Karpas-422 (cell line): ENCODE measurements around the gene RNF20. TPM values are rescaled to one million over a fixed set of nuclear protein-coding genes. Genes with fewer than 3 reads are reported as not detected.
A peak's percentile ranks its signal among the peaks of the same experiment; 100 is the strongest.
"Not testable (repeated sequence)": the region's sequence is repeated elsewhere in the genome, so short reads cannot be mapped to it uniquely, and the experiment has no call there.

Experiments used
- DNase-seq: peaks from one replicate; pipeline ENCODE4 v3.0.0-alpha.2; 2015
- H2AFZ ChIP-seq: fragments of 200-600 bp; sonication (generic); 2 replicates; pipeline ENCODE4 v1.6.1; 2014; ENCODE audit warnings: antibody characterized with exemption, low read length, mixed read lengths
- H3K27ac ChIP-seq: fragments of 200-600 bp; sonication (generic); 2 replicates; pipeline ENCODE4 v1.5.1; 2014; ENCODE audit warnings: mild to moderate bottlenecking, low read length, moderate library complexity
- H3K27me3 ChIP-seq: fragments of 200-600 bp; sonication (generic); 2 replicates; pipeline ENCODE4 v1.6.1; 2014; ENCODE audit warnings: low read length, mixed read lengths
- H3K36me3 ChIP-seq: fragments of 200-600 bp; sonication (generic); 2 replicates; pipeline ENCODE4 v1.6.1; 2014; ENCODE audit warnings: low read length, mixed read lengths; ENCODE audit not compliant: insufficient read depth
- H3K4me1 ChIP-seq: fragments of 200-600 bp; sonication (generic); 2 replicates; pipeline ENCODE4 v1.6.1; 2014; ENCODE audit warnings: mild to moderate bottlenecking, low read length, mixed read lengths
- H3K4me2 ChIP-seq: fragments of 200-600 bp; sonication (generic); 2 replicates; pipeline ENCODE4 v1.6.1; 2014; ENCODE audit warnings: low read length, low read depth, mild to moderate bottlenecking; ENCODE audit not compliant: poor library complexity, severe bottlenecking
- H3K4me3 ChIP-seq: fragments of 200-600 bp; sonication (generic); 2 replicates; pipeline ENCODE4 v1.5.1; 2014; ENCODE audit warnings: mild to moderate bottlenecking, antibody characterized with exemption, low read length, mixed read lengths
- H3K79me2 ChIP-seq: fragments of 200-600 bp; sonication (generic); 2 replicates; pipeline ENCODE4 v1.6.1; 2014; ENCODE audit warnings: mild to moderate bottlenecking, low read length, mixed read lengths
- H3K9ac ChIP-seq: fragments of 200-600 bp; sonication (generic); 2 replicates; pipeline ENCODE4 v1.6.0; 2014; ENCODE audit warnings: low read length
- H3K9me2 ChIP-seq: fragments of 200-600 bp; sonication (generic), shearing (Covaris generic); replicated peaks from 2 replicates; pipeline ENCODE4 v1.6.0; 2014; ENCODE audit warnings: mild to moderate bottlenecking, low read length, moderate library complexity; ENCODE audit not compliant: insufficient read depth
- H3K9me3 ChIP-seq: fragments of 300-700, 200-600 bp; sonication (generic); 2 replicates; pipeline ENCODE4 v1.6.1; 2014; ENCODE audit warnings: low read length, mixed read lengths
- H4K20me1 ChIP-seq: fragments of 200-600 bp; sonication (generic); 2 replicates; pipeline ENCODE4 v1.6.1; 2014; ENCODE audit warnings: mild to moderate bottlenecking, antibody characterized with exemption, low read length, low read depth; ENCODE audit not compliant: insufficient read depth
- total RNA-seq: library from RNA; depleted of rRNA; stranded (reverse); fragments of >200 nt; shearing (Covaris generic); gene quantifications from 2 replicates; pipeline ENCODE4 v1.2.3, GENCODE V29; 2014; ENCODE audit warnings: low replicate concordance

Gene RNF20
- total RNA-seq, 1 experiment from 2014 or later = 12.0 TPM

DNA sequence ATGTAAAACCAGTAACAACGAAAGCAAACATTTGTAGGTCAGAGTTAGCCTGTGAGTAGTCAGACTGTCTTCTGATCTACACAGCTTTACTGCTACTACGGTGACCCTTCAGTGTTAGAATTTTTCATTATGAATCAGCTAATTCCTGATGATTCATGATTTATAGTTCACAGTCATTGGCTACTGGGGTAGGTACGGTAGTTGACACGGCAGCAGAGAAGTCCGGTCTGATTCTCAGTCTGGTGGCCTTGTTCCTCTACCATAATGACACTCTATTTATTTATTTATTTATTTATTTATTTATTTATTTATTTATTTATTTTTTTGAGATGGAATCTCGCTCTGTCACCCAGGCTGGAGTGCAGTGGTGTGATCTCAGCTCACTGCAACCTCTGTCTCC is 56.4 kb downstream of the RNF20 start:
- not testable (repeated sequence) for H3K4me3 ChIP-seq, H3K4me1 ChIP-seq, H3K79me2 ChIP-seq, H3K27me3 ChIP-seq, H3K4me2 ChIP-seq, H4K20me1 ChIP-seq, H3K9ac ChIP-seq, H3K9me2 ChIP-seq, H2AFZ ChIP-seq, DNase-seq, H3K36me3 ChIP-seq, H3K9me3 ChIP-seq, H3K27ac ChIP-seq

DNA sequence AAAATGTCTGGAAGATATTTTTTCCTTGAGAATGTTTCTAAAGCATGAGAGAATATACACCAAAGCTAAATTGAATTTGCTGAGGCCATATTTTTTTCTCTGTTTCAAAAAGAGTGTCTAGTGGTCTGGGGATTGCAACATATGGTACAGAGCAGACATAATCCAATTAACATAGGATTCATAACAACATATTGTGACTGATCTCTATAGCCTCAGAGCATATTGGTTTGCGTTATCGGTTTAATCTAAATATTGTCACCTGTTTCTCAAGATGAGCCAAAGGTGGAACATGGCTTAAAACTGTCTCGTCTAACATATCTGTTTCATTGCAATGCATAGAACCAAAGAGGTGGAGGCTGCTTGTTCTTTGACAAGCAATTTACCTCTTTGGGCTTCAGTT is 57.2 kb downstream of the RNF20 start:
- Histone ChIP-seq H4K20me1 (no peaks in the 10 kb centered on the region), H3K4me3 (no peak overlapping the region), H3K27ac (no peak overlapping the region), H3K27me3 (no peaks in the 10 kb centered on the region), H3K9me2 (no peaks in the 10 kb centered on the region), H3K9me3 (no peaks in the 10 kb centered on the region), H3K79me2 (no peaks in the 10 kb centered on the region), H3K9ac (no peak overlapping the region), H3K4me2 (no peak overlapping the region), H3K36me3 (no peaks in the 10 kb centered on the region), H3K4me1 (no peaks in the 10 kb centered on the region), H2AFZ (no peak overlapping the region)
- no peak for DNase-seq

DNA sequence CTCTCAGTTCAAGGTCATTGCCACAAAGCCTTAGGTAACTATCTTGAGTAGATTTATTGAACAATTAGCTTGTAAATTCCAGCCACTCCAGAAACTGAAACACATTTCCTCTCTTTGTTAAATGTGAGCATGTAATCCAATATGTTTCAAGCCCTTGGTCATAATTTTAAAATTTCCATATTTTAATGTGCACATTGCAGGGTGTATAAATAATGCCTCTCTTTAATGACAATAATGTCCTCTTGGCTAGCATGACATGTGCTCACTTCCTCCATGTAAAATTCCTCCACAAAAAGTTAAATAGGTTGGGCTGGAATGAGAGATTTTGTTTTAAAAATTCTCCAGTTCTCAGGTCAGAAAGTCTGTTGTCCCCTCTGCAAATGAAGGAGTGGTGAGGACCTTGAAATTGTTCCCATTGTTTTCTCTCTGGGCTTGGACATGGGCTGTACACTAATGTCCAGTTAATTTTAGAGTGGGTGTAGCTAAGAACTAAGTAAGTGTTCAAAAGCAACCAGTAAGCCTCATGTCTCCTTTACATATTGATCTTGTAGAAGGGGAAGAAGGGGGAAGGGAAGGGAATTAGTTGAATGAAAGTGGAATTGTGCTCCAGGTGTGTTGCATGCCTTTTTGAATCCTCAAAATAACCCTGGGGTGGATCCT is 58.3 kb downstream of the RNF20 start:
- Histone ChIP-seq H3K4me1 (no peaks in the 10 kb centered on the region), H3K36me3 (no peaks in the 10 kb centered on the region), H3K9me3 (no peaks in the 10 kb centered on the region), H3K27ac (no peak overlapping the region), H3K9ac (no peak overlapping the region), H3K4me3 (no peak overlapping the region), H4K20me1 (no peaks in the 10 kb centered on the region), H3K79me2 (no peaks in the 10 kb centered on the region), H3K9me2 (no peaks in the 10 kb centered on the region), H2AFZ (no peak overlapping the region), H3K4me2 (no peak overlapping the region), H3K27me3 (no peaks in the 10 kb centered on the region)
- no peak for DNase-seq

DNA sequence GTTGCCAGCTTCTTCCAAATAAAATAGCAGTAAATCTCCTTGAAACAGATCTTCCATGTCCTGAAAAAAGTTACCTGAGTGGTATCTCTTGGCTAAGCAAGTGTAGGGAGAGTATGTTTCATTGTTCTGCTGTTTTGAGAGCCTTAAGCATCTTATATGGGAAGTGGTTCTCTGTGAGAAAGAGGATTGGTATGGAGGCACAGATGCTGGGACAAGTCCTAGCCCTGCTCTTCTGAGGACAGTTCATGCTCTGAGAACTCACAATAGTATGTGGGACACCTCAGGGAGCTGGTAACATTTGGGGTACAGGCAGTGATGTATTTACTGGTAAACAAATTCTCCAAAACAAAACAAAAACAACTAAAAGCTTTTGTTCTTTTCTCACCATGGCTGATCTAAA is 59.1 kb downstream of the RNF20 start:
- Histone ChIP-seq H3K79me2 (no peaks in the 10 kb centered on the region), H3K27ac (no peak overlapping the region)
- no peak for DNase-seq

DNA sequence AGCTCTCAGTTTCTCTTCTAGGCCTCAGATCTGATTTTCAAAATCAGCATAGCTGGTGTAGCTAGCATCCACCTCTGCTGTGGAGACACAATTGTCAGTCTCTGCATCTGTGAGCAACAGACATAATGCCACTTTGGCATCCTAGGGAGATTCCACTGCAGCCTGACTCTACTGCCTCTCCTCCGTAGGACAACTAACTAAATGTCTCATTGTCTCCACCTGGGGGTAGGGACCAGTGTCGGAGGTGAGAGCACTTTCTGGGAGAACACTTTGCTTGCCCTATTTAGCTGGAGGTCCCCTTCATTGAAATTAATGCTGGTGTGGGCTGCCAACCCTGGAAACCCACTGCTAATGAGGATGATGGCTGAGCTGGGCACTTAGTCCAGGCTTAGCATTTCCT is 59.7 kb downstream of the RNF20 start:
- no peak overlapping the region for H3K4me3 ChIP-seq
- H3K27ac ChIP-seq = no peak overlapping the region
- H2AFZ ChIP-seq = no peak overlapping the region
- no peaks in the 10 kb centered on the region for H3K27me3 ChIP-seq
- no peaks in the 10 kb centered on the region for H3K36me3 ChIP-seq
- no peaks in the 10 kb centered on the region for H4K20me1 ChIP-seq
- no peak overlapping the region for H3K9ac ChIP-seq
- no peaks in the 10 kb centered on the region for H3K79me2 ChIP-seq
- no peaks in the 10 kb centered on the region for H3K4me1 ChIP-seq
- no peak overlapping the region for H3K4me2 ChIP-seq
- no peaks in the 10 kb centered on the region for H3K9me3 ChIP-seq
- no peaks in the 10 kb centered on the region for H3K9me2 ChIP-seq
- DNase-seq = no peak

More for the DNA sequence above, 59.1 kb downstream of the RNF20 start:
- Histone ChIP-seq H3K4me2 (no peak overlapping the region), H3K9ac (no peak overlapping the region), H3K27me3 (no peaks in the 10 kb centered on the region), H2AFZ (no peak overlapping the region), H3K9me3 (no peaks in the 10 kb centered on the region), H4K20me1 (no peaks in the 10 kb centered on the region), H3K4me1 (no peaks in the 10 kb centered on the region), H3K36me3 (no peaks in the 10 kb centered on the region), H3K9me2 (no peaks in the 10 kb centered on the region), H3K4me3 (no peak overlapping the region)

DNA sequence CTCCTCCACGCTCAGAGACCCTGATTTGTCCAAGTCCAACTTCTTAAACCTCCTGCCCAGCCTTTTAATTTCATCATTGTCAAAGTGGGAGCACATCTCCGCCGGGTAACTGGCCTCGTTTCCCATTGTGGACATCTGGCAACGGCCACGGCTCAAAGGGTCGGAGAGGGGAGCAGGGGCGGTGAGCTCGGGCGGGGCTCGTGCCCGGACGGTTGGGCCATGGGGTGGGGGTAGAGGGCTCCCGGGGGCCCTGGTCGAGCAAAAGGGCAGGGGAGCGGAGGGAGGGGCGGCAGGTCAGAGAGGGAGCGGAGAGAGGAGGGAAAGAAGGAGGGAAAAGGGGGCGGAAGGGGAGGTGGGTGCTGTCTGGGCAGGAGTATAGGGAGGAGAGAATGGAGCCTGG is 61.1 kb downstream of the RNF20 start, which contains the start of gene PPP3R2:
TSS of gene PPP3R2 (minus strand) at position 174 of the 400 bp plus-strand sequence. CDS start at position 126, 48 bp downstream.
- Histone ChIP-seq H3K4me2 (no peak within 1 kb of the TSS), H2AFZ (no peak within 1 kb of the TSS), H4K20me1 (no peaks in the 10 kb centered on the region), H3K9me2 (no peaks in the 10 kb centered on the region), H3K79me2 (no peaks in the 10 kb centered on the region), H3K4me1 (no peaks in the 10 kb centered on the region), H3K36me3 (no peaks in the 10 kb centered on the region), H3K27ac (no peak within 1 kb of the TSS), H3K4me3 (no peak within 1 kb of the TSS), H3K9me3 (no peaks in the 10 kb centered on the region), H3K27me3 (no peaks in the 10 kb centered on the region), H3K9ac (no peak within 1 kb of the TSS)
- DNase-seq = no peak

DNA sequence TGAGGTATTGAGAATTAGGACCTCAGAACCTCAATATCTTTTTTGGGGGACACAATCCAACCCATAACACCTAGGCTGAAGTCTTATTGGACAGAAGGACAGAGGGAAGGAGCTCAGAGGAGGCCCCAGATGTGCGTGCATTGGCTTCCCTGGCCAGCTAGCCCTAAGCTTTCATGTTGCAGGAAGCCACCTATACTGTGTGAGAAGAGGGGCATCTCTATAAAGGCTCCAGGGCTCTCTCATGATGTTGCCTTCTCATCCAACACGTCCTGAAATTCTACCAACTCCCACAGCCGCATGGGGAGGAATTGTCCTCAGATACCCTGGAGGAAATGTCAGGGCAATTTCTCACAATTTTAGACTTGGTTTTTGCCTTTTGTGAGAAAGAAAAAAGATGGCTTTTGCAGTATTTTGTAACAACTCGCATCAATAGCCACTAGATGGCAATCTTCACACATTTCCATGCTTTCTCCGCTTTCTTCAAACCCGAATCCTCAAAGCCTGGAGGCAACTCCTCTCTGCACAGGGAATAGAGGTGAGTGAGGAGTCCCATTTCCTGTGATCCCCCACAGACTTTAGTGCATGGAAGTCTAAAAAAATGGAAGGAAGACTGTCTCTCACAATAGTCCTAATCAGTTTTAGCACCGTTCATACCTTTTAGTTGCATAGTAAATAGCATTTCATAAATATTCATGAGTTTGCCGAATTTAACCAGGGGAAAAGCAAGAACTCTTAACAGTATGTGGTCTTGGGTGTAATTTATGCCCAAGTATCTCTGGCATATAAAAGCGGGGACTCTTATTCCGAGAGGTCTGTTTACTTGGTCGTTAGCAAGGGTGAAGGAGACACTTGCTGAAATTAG is 68.5 kb downstream of the RNF20 start:
- Histone ChIP-seq H3K27ac (no peak overlapping the region), H2AFZ (no peak overlapping the region; the same call in 1 of the 2 replicates), H3K79me2 (no peaks in the 10 kb centered on the region), H3K4me1 (0 out of 2 replicates have a peak, but pooled peaks cover 2% of the 10 kb centered on the region), H3K9me3 (no peaks in the 10 kb centered on the region), H3K4me3 (no peak overlapping the region), H3K4me2 (no peak overlapping the region), H4K20me1 (no peaks in the 10 kb centered on the region), H3K27me3 (no peaks in the 10 kb centered on the region), H3K9me2 (no peaks in the 10 kb centered on the region), H3K36me3 (no peaks in the 10 kb centered on the region), H3K9ac (no peak overlapping the region)
- DNase-seq = peak; percentile 74

DNA sequence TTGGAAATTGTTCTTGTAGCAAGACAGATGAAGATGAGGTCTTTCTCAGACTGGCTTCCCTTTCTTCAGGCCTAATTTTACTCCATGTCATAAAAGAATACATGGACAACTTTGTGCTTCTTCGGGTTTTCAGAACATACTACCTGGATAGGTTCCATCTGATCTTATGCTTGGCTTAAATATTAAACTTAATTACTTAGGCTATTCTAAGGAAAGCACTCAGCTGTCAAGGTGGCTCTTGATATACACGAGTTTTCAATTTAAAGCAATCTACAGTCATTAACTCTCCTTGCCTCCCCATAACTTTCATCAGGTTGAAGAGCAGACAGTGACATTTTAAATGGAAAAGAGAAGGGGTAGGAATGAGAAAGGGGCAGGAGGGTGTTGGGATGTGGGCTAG is 70.6 kb downstream of the RNF20 start:
- no peak overlapping the region for H3K4me3 ChIP-seq
- no peak overlapping the region for H3K9ac ChIP-seq

More for the DNA sequence above, 70.6 kb downstream of the RNF20 start:
- Histone ChIP-seq H3K27me3 (no peaks in the 10 kb centered on the region), H4K20me1 (no peaks in the 10 kb centered on the region), H3K27ac (no peak overlapping the region), H3K4me1 (0 out of 2 replicates have a peak, but pooled peaks cover 2% of the 10 kb centered on the region), H3K36me3 (no peaks in the 10 kb centered on the region), H3K9me3 (no peaks in the 10 kb centered on the region), H3K79me2 (no peaks in the 10 kb centered on the region), H2AFZ (no peak overlapping the region), H3K4me2 (no peak overlapping the region), H3K9me2 (no peaks in the 10 kb centered on the region)
- no peak for DNase-seq
